T-helper 2 cell treated with Interferon-gamma antibody and Interleukin-4, amounts not matched to agents 5 μg/mL and 100 μg/mL, for 36 hours (primary cell): Measurements from ENCODE around the gene ZMIZ1.
A peak's percentile ranks its signal among the peaks of the same experiment; 100 is the strongest.

Source experiments
- DNase-seq: peaks from one replicate; pipeline ENCODE4 v3.0.0; 2021; ENCODE audit warnings: low spot score
- H3K27ac Mint-ChIP-seq: one replicate; pipeline ENCODE4 v1.8.0; 2021; ENCODE audit warnings: mild to moderate bottlenecking, mixed read lengths
- H3K27me3 Mint-ChIP-seq: one replicate; pipeline ENCODE4 v1.8.0; 2021; ENCODE audit warnings: low read depth, mixed read lengths
- H3K36me3 Mint-ChIP-seq: one replicate; pipeline ENCODE4 v1.8.0; 2021; ENCODE audit warnings: low read depth, mixed read lengths
- H3K4me1 Mint-ChIP-seq: one replicate; pipeline ENCODE4 v1.8.0; 2021; ENCODE audit warnings: low read depth, mixed read lengths
- H3K4me3 Mint-ChIP-seq: one replicate; pipeline ENCODE4 v1.8.0; 2022; ENCODE audit warnings: mild to moderate bottlenecking, moderate library complexity, mixed read lengths
- H3K9me3 Mint-ChIP-seq: one replicate; pipeline ENCODE4 v1.8.0; 2021; ENCODE audit warnings: mixed read lengths

ZMIZ1 gene

GRCh38 chr10:79235765-79236432, 167.1 kb downstream of the ZMIZ1 start:
- DNase-seq: no peak

GRCh38 chr10:79236433-79236765, 167.6 kb downstream of the ZMIZ1 start:
- Mint-ChIP-seq H3K27ac (no peak overlapping the region), H3K9me3 (no peaks in the 10 kb centered on the region), H3K4me1 (peaks cover 5% of the 10 kb centered on the region), H3K36me3 (no peaks in the 10 kb centered on the region), H3K27me3 (peaks cover 3% of the 10 kb centered on the region), H3K4me3 (no peak overlapping the region)
- DNase-seq: no peak

More at GRCh38 chr10:79235765-79236432, 167.1 kb downstream of the ZMIZ1 start:
- Mint-ChIP-seq H3K4me1 (no peaks in the 10 kb centered on the region), H3K4me3 (no peak overlapping the region), H3K9me3 (no peaks in the 10 kb centered on the region), H3K27me3 (peaks cover 3% of the 10 kb centered on the region), H3K27ac (no peak overlapping the region), H3K36me3 (no peaks in the 10 kb centered on the region)

- Mint-ChIP-seq H3K9me3 (no peaks in the 10 kb centered on the region), H3K36me3 (no peaks in the 10 kb centered on the region), H3K4me3 (no peak overlapping the region), H3K27me3 (no peaks in the 10 kb centered on the region), H3K4me1 (peaks cover 9% of the 10 kb centered on the region), H3K27ac (no peak overlapping the region)
- DNase-seq: no peak
These were observed 168.8 kb downstream of the ZMIZ1 start for GRCh38 chr10:79237454-79238157.

- no peak overlapping the region for H3K4me3 Mint-ChIP-seq
- H3K36me3 Mint-ChIP-seq: no peaks in the 10 kb centered on the region
- DNase-seq: no peak
- no peaks in the 10 kb centered on the region for H3K27me3 Mint-ChIP-seq
- no peak overlapping the region for H3K27ac Mint-ChIP-seq
- peaks cover 9% of the 10 kb centered on the region for H3K4me1 Mint-ChIP-seq
- H3K9me3 Mint-ChIP-seq: no peaks in the 10 kb centered on the region
These were observed 169.4 kb downstream of the ZMIZ1 start for GRCh38 chr10:79238158-79238520.

- Mint-ChIP-seq H3K27ac (no peak overlapping the region), H3K9me3 (no peaks in the 10 kb centered on the region), H3K4me3 (no peak overlapping the region), H3K36me3 (no peaks in the 10 kb centered on the region), H3K4me1 (peaks cover 9% of the 10 kb centered on the region), H3K27me3 (no peaks in the 10 kb centered on the region)
- DNase-seq: no peak
These were observed 169.8 kb downstream of the ZMIZ1 start for GRCh38 chr10:79238606-79239005.

- no peak overlapping the region for H3K27ac Mint-ChIP-seq
- H3K4me3 Mint-ChIP-seq: no peak overlapping the region
These were observed 170.6 kb downstream of the ZMIZ1 start for GRCh38 chr10:79239275-79239779.

GRCh38 chr10:79239924-79240581, 171.3 kb downstream of the ZMIZ1 start:
- peaks cover 23% of the 10 kb centered on the region for H3K4me1 Mint-ChIP-seq

More at GRCh38 chr10:79239275-79239779, 170.6 kb downstream of the ZMIZ1 start:
- Mint-ChIP-seq H3K27me3 (no peaks in the 10 kb centered on the region), H3K36me3 (no peaks in the 10 kb centered on the region), H3K4me1 (peaks cover 16% of the 10 kb centered on the region), H3K9me3 (no peaks in the 10 kb centered on the region)
- DNase-seq: no peak

GRCh38 chr10:79241629-79241989, 172.8 kb downstream of the ZMIZ1 start:
- H3K4me3 Mint-ChIP-seq: peak overlapping the region; percentile 84
- H3K27me3 Mint-ChIP-seq: no peaks in the 10 kb centered on the region
- DNase-seq: no peak
- no peaks in the 10 kb centered on the region for H3K36me3 Mint-ChIP-seq
- peak overlapping the region; percentile 89 for H3K27ac Mint-ChIP-seq
- H3K9me3 Mint-ChIP-seq: no peaks in the 10 kb centered on the region
- peaks cover 32% of the 10 kb centered on the region for H3K4me1 Mint-ChIP-seq

More at GRCh38 chr10:79239924-79240581, 171.3 kb downstream of the ZMIZ1 start:
- no peaks in the 10 kb centered on the region for H3K36me3 Mint-ChIP-seq
- H3K27me3 Mint-ChIP-seq: no peaks in the 10 kb centered on the region
- no peak overlapping the region for H3K4me3 Mint-ChIP-seq
- no peaks in the 10 kb centered on the region for H3K9me3 Mint-ChIP-seq
- H3K27ac Mint-ChIP-seq: no peak overlapping the region
- DNase-seq: no peak

GRCh38 chr10:79241990-79242619, 173.3 kb downstream of the ZMIZ1 start:
- Mint-ChIP-seq H3K9me3 (no peaks in the 10 kb centered on the region), H3K27me3 (no peaks in the 10 kb centered on the region), H3K27ac (peak overlapping the region; percentile 89), H3K4me1 (peaks cover 35% of the 10 kb centered on the region), H3K36me3 (no peaks in the 10 kb centered on the region), H3K4me3 (peak overlapping the region; percentile 84)
- peak; percentile 89 for DNase-seq

- H3K4me1 Mint-ChIP-seq: peaks cover 40% of the 10 kb centered on the region
- peak overlapping the region; percentile 68 for H3K27ac Mint-ChIP-seq
- DNase-seq: peak; percentile 79
- H3K27me3 Mint-ChIP-seq: no peaks in the 10 kb centered on the region
- H3K9me3 Mint-ChIP-seq: no peaks in the 10 kb centered on the region
- H3K4me3 Mint-ChIP-seq: peak overlapping the region; percentile 77
- H3K36me3 Mint-ChIP-seq: no peaks in the 10 kb centered on the region
These were observed 173.9 kb downstream of the ZMIZ1 start for GRCh38 chr10:79242620-79243152.

- peak; percentile 77 for DNase-seq
- Mint-ChIP-seq H3K36me3 (no peaks in the 10 kb centered on the region), H3K27ac (peak overlapping the region; percentile 82), H3K9me3 (no peaks in the 10 kb centered on the region), H3K4me1 (peaks cover 47% of the 10 kb centered on the region), H3K4me3 (peak overlapping the region; percentile 87), H3K27me3 (no peaks in the 10 kb centered on the region)
These were observed 174.7 kb downstream of the ZMIZ1 start for GRCh38 chr10:79243181-79244067.

- DNase-seq: peak; percentile 29
- Mint-ChIP-seq H3K4me1 (peaks cover 49% of the 10 kb centered on the region), H3K27ac (peak overlapping the region; percentile 82), H3K4me3 (peak overlapping the region; percentile 87), H3K36me3 (no peaks in the 10 kb centered on the region), H3K9me3 (no peaks in the 10 kb centered on the region), H3K27me3 (no peaks in the 10 kb centered on the region)
These were observed 175.3 kb downstream of the ZMIZ1 start for GRCh38 chr10:79244068-79244442.
